Panc1 (cell line): Measurements from ENCODE around the gene VIPR2. TPM values are rescaled to one million over a fixed set of nuclear protein-coding genes. Genes with fewer than 3 reads are reported as not detected.
A peak's percentile ranks its signal among the peaks of the same experiment; 100 is the strongest.

Source experiments
- ATAC-seq: fragments of 200-7000 bp; cut with Tn5 transposase; 2 replicates; pipeline ENCODE4 v1.9.1; 2020; ENCODE audit warnings: mild to moderate bottlenecking, moderate library complexity
- BruUV-seq: library from RNA; stranded (reverse); fragments of 400-500 nt; replicated peaks from 2 replicates; lab custom pipeline; 2021; lab: Mats Ljungman, UMichigan
- CTCF ChIA-PET: fragments of 300-600 bp; sonication (Branson Sonifier 250); formaldehyde crosslinking; loops from one replicate; lab custom pipeline; 2022; ENCODE audit warnings: antibody characterized with exemption; lab: Charles Lee
- POLR2A ChIA-PET: fragments of 300-600 bp; sonication (Branson Sonifier 250); formaldehyde crosslinking; loops from one replicate; lab custom pipeline; 2022; ENCODE audit warnings: antibody characterized with exemption; lab: Charles Lee
- DNase-seq: peaks from one replicate; pipeline ENCODE4 v3.0.0-alpha.2; 2010; ENCODE audit warnings: low read depth, low spot score
- H3K27ac ChIP-seq: 2 replicates; pipeline ENCODE4 v1.5.1; 2011; ENCODE audit warnings: mild to moderate bottlenecking, low read length, inconsistent platforms
- H3K27me3 ChIP-seq: fragments of 200-500 bp; sonication (Bioruptor generic); 2 replicates; pipeline ENCODE4 v1.6.0; 2014; ENCODE audit warnings: low read length, inconsistent platforms; ENCODE audit not compliant: control insufficient read depth, insufficient read depth
- H3K36me3 ChIP-seq: fragments of 200-500 bp; sonication (Bioruptor generic); 2 replicates; pipeline ENCODE4 v1.5.1; 2014; ENCODE audit warnings: inconsistent platforms, mild to moderate bottlenecking, low read length, moderate library complexity; ENCODE audit not compliant: control insufficient read depth, insufficient read depth
- H3K4me1 ChIP-seq: 2 replicates; pipeline ENCODE4 v1.5.1; 2011; ENCODE audit warnings: inconsistent platforms, mild to moderate bottlenecking, low read length, moderate library complexity; ENCODE audit not compliant: control insufficient read depth, insufficient read depth
- H3K4me3 ChIP-seq, 2 experiments: 2 replicates each; pipeline ENCODE4 v1.5.1; 2011 to 2012; ENCODE audit warnings: low read depth in 2 of 2, low read length in 2 of 2, mild to moderate bottlenecking in 2 of 2, inconsistent platforms in 1 of 2, moderate library complexity in 1 of 2
- H3K9me3 ChIP-seq: fragments of 200-500 bp; sonication (Bioruptor generic); 2 replicates; pipeline ENCODE4 v1.5.1; 2014; ENCODE audit warnings: low read depth, mild to moderate bottlenecking, inconsistent platforms, low read length, moderate library complexity; ENCODE audit not compliant: control insufficient read depth, insufficient read depth
- POLR2AphosphoS5 ChIP-seq: IDR thresholded peaks from 2 replicates; pipeline ENCODE4 v1.6.1; 2012; ENCODE audit warnings: mild to moderate bottlenecking, low read depth, low read length, moderate library complexity
- SIN3A ChIP-seq: IDR thresholded peaks from 2 replicates; pipeline ENCODE4 v1.6.1; 2012; ENCODE audit warnings: low read depth, mild to moderate bottlenecking, low read length, moderate library complexity, borderline replicate concordance; ENCODE audit not compliant: insufficient read depth
- TCF7L2 ChIP-seq: IDR thresholded peaks from 2 replicates; pipeline ENCODE4 v1.6.1; 2011; ENCODE audit warnings: mild to moderate bottlenecking, low read depth, low read length, inconsistent platforms
- in situ Hi-C: cut with HindIII; loops from 2 replicates; pipeline ENCODE4 v1.10.0; 2016; ENCODE audit warnings: low sequenced_read_pairs, low pct_unique_long_range_greater_than_20kb
- intact Hi-C: fragments of 100-400 bp; cut with micrococcal nuclease; formaldehyde crosslinking; loops from one replicate; pipeline ENCODE4 v1.10.0; 2022; ENCODE audit not compliant: unreplicated experiment
- total RNA-seq: library from RNA; stranded (reverse); gene quantifications from one replicate; pipeline ENCODE4 v1.2.1, GENCODE V29; 2021; ENCODE audit not compliant: unreplicated experiment
- TF ChIP-seq, protein P1 (sequence below), 2 experiments: IDR thresholded peaks; 2 replicates each; pipeline ENCODE4 v1.6.1; 2011 to 2012; ENCODE audit warnings: low read depth in 2 of 2, control low read depth in 1 of 2, low read length in 1 of 2, mild to moderate bottlenecking in 1 of 2, moderate library complexity in 1 of 2; ENCODE audit not compliant: insufficient read depth in 1 of 2
- TF ChIP-seq, protein P2 (sequence below): fragments of 450-650 bp; IDR thresholded peaks from 2 replicates; pipeline ENCODE4 v1.5.1; 2017; ENCODE audit warnings: mild to moderate bottlenecking

The VIPR2 gene
- total RNA-seq, 1 experiment from 2014 or later = not detected

DNA sequence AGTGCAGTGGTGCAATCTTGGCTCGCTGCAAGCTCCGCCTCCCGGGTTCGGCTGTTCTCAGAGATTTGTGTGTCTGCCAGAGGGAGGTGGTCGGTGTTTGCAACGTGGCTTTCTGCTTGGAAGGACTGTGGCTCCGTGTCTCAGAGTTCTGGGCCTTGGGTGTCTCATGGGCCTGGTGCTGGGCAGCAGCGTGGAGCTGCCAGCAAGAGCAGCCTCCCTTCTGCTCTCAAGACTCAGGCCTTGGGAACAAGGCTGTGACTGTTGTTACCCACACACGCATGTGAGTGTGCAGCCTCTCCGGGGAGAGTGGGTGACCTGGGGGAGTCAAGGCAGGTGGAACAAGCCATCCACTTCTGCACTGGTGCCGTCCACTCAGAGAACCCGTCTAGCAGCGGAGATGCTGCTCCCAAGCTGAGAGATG lies 52.0 kb downstream of the VIPR2 start:
- Histone ChIP-seq H3K9me3 (no peaks in the 10 kb centered on the region), H3K36me3 (no peaks in the 10 kb centered on the region), H3K4me3 (no peak overlapping the region), H3K27ac (no peak overlapping the region), H3K4me1 (no peaks in the 10 kb centered on the region), H3K27me3 (no peaks in the 10 kb centered on the region)
- DNase-seq (no peak), ATAC-seq (no peak)
- in situ Hi-C loops (no loop called here), intact Hi-C loops (no loop called here)
- POLR2A ChIA-PET = no interaction called here
- TF ChIP-seq TCF7L2 (no peak), SIN3A (no peak), POLR2AphosphoS5 (no peak)
- TF ChIP-seq, protein P1, sequence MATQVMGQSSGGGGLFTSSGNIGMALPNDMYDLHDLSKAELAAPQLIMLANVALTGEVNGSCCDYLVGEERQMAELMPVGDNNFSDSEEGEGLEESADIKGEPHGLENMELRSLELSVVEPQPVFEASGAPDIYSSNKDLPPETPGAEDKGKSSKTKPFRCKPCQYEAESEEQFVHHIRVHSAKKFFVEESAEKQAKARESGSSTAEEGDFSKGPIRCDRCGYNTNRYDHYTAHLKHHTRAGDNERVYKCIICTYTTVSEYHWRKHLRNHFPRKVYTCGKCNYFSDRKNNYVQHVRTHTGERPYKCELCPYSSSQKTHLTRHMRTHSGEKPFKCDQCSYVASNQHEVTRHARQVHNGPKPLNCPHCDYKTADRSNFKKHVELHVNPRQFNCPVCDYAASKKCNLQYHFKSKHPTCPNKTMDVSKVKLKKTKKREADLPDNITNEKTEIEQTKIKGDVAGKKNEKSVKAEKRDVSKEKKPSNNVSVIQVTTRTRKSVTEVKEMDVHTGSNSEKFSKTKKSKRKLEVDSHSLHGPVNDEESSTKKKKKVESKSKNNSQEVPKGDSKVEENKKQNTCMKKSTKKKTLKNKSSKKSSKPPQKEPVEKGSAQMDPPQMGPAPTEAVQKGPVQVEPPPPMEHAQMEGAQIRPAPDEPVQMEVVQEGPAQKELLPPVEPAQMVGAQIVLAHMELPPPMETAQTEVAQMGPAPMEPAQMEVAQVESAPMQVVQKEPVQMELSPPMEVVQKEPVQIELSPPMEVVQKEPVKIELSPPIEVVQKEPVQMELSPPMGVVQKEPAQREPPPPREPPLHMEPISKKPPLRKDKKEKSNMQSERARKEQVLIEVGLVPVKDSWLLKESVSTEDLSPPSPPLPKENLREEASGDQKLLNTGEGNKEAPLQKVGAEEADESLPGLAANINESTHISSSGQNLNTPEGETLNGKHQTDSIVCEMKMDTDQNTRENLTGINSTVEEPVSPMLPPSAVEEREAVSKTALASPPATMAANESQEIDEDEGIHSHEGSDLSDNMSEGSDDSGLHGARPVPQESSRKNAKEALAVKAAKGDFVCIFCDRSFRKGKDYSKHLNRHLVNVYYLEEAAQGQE (IDR thresholded peaks at IDR 0.05; ENCODE audit: insufficient read depth in 1 of 2, low read depth in 2 of 2, low read length in 1 of 2) = no peak
- TF ChIP-seq, protein P2, sequence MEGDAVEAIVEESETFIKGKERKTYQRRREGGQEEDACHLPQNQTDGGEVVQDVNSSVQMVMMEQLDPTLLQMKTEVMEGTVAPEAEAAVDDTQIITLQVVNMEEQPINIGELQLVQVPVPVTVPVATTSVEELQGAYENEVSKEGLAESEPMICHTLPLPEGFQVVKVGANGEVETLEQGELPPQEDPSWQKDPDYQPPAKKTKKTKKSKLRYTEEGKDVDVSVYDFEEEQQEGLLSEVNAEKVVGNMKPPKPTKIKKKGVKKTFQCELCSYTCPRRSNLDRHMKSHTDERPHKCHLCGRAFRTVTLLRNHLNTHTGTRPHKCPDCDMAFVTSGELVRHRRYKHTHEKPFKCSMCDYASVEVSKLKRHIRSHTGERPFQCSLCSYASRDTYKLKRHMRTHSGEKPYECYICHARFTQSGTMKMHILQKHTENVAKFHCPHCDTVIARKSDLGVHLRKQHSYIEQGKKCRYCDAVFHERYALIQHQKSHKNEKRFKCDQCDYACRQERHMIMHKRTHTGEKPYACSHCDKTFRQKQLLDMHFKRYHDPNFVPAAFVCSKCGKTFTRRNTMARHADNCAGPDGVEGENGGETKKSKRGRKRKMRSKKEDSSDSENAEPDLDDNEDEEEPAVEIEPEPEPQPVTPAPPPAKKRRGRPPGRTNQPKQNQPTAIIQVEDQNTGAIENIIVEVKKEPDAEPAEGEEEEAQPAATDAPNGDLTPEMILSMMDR = no peak
- CTCF ChIA-PET = no interaction called here
- BruUV-seq = no TSS peak

DNA sequence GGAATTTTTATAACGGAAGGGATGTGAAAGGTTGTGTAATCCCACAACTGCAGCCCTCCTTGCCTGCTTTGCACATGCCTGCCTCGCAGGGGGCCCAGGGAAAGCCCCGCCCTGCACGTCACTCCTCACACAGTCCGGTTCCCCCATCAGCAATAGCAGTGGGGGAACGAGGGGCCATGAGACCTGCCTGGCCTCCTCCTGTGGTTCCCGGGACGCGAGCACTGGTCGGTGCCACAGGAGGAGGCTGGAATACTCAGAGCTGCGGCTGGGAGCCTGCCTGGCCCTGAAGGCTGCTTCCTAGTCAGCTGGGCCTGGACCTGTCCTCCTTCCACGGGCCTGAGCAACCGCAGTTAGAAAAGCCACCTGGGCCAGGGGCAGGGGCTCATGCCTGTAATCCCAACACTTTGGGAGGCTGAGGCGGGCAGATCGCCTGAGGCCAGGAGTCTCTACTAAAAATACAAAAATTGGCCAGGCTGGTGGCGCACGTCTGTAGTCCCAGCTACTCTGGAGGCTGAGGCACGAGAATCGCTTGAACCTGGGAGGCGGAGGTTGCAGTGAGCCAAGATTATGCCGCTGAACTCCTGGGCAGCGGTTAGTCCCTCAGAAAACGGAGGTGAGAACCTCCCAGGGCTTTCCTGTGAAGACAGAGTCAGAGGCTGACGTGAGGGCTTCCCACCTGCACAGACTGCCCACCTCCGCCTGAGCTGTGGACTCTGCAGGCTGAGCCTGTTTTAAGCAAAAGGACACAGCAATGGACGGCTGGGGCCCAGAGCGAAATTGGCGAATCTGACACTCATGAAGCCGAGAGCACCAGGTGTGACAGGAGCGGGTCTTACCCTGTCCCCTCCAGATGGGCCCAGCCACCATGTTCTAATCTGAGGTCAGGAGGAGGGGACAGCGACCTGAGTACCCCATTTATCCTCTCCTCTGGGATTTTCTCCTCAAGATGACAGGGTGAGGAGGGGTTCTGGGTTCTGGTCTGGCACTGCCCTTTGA lies 52.9 kb downstream of the VIPR2 start:
- BruUV-seq = no TSS peak
- in situ Hi-C loops (no loop called here), intact Hi-C loops (no loop called here)
- TF ChIP-seq SIN3A (no peak), TCF7L2 (no peak)
- ChIA-PET POLR2A (no interaction called here), CTCF (no interaction called here)
- Histone ChIP-seq H3K36me3 (no peaks in the 10 kb centered on the region), H3K4me1 (no peaks in the 10 kb centered on the region), H3K27ac (no peak overlapping the region), H3K4me3 (no peak overlapping the region), H3K9me3 (no peaks in the 10 kb centered on the region), H3K27me3 (no peaks in the 10 kb centered on the region)
- no peak for DNase-seq
- ATAC-seq = peak; percentile 53; the same call in 1 of the 2 replicates

DNA sequence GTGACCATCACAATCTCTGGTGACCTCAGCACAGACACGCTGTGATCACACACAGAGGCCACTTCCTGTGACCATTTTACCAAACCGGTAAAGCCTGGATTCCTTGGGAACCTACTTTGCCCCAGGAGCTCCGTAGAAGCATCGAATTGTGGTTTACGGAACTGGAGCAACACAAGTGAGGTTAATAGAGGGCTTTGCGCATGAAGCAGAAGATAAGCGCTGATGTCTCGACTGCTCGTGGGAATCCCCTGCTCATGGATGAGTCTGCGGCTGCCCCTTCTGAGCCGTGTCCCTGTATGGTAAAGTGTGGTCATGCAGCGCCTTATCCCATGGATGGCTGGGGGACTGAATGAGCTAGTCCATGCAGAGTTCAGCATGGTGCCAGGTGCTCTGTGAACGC lies 53.6 kb downstream of the VIPR2 start:
- Histone ChIP-seq H3K27me3 (no peaks in the 10 kb centered on the region), H3K27ac (no peak overlapping the region), H3K36me3 (no peaks in the 10 kb centered on the region), H3K4me1 (no peaks in the 10 kb centered on the region), H3K4me3 (no peak overlapping the region), H3K9me3 (no peaks in the 10 kb centered on the region)
- intact Hi-C loops (no loop called here), in situ Hi-C loops (no loop called here)
- no peak for TF ChIP-seq TCF7L2
- no peak for TF ChIP-seq SIN3A
- TF ChIP-seq, protein P1 (IDR thresholded peaks at IDR 0.05; ENCODE audit: insufficient read depth in 1 of 2, low read depth in 2 of 2, low read length in 1 of 2) = no peak
- TF ChIP-seq POLR2AphosphoS5 = no peak
- TF ChIP-seq, protein P2 = no peak
- DNase-seq = no peak
- POLR2A ChIA-PET = no interaction called here
- no TSS peak for BruUV-seq
- ATAC-seq = no peak
- CTCF ChIA-PET = no interaction called here
